Measurements from ENCODE around the gene LMBRD1.
"Not testable (repeated sequence)": the region's sequence is repeated elsewhere in the genome, so short reads cannot be mapped to it uniquely, and the experiment has no call there.

The LMBRD1 gene

GRCh38 chr6:69796642-69797390, at the start of gene LMBRD1:
LMBRD1 (minus strand) TSS chr6:69797010; CDS start chr6:69796881, 129 bp downstream.
- Histone ChIP-seq H3K27me3 (ENCODE audit: control insufficient read depth, insufficient read depth, low read length) (no peaks in the 10 kb centered on the region), H3K4me1 (ENCODE audit: control insufficient read depth, insufficient read depth, low read length) (peaks cover 6% of the 10 kb centered on the region), H3K9me3 (ENCODE audit: control insufficient read depth, insufficient read depth, low read depth, low read length) (no peaks in the 10 kb centered on the region), H3K9ac (ENCODE audit: low read length) (peak within 1 kb of the TSS; percentile 76), H3K4me3 (ENCODE audit: low read depth, low read length) (peak within 1 kb of the TSS; percentile 82), H3K27ac (ENCODE audit: low read depth, low read length) (peak within 1 kb of the TSS; percentile 54; the same call in 1 of the 2 replicates), H3K36me3 (ENCODE audit: control insufficient read depth, insufficient read depth, low read length) (no peaks in the 10 kb centered on the region)

GRCh38 chr6:69846312-69846711, 49.5 kb upstream of the LMBRD1 start:
- H3K9me3 ChIP-seq (ENCODE audit: control insufficient read depth, insufficient read depth, low read depth, low read length): no peaks in the 10 kb centered on the region

GRCh38 chr6:69843189-69843588, 46.4 kb upstream of the LMBRD1 start:
- Histone ChIP-seq H3K9ac (ENCODE audit: low read length) (no peak overlapping the region), H3K27me3 (ENCODE audit: control insufficient read depth, insufficient read depth, low read length) (no peaks in the 10 kb centered on the region), H3K36me3 (ENCODE audit: control insufficient read depth, insufficient read depth, low read length) (no peaks in the 10 kb centered on the region), H3K9me3 (ENCODE audit: control insufficient read depth, insufficient read depth, low read depth, low read length) (no peaks in the 10 kb centered on the region), H3K4me3 (ENCODE audit: low read depth, low read length) (no peak overlapping the region), H3K4me1 (ENCODE audit: control insufficient read depth, insufficient read depth, low read length) (no peaks in the 10 kb centered on the region), H3K27ac (ENCODE audit: low read depth, low read length) (no peak overlapping the region)

More at GRCh38 chr6:69846312-69846711, 49.5 kb upstream of the LMBRD1 start:
- no peak overlapping the region for H3K4me3 ChIP-seq (ENCODE audit: low read depth, low read length)
- H3K36me3 ChIP-seq (ENCODE audit: control insufficient read depth, insufficient read depth, low read length): no peaks in the 10 kb centered on the region
- H3K27me3 ChIP-seq (ENCODE audit: control insufficient read depth, insufficient read depth, low read length): no peaks in the 10 kb centered on the region
- no peaks in the 10 kb centered on the region for H3K4me1 ChIP-seq (ENCODE audit: control insufficient read depth, insufficient read depth, low read length)
- H3K27ac ChIP-seq (ENCODE audit: low read depth, low read length): no peak overlapping the region
- no peak overlapping the region for H3K9ac ChIP-seq (ENCODE audit: low read length)

- Histone ChIP-seq H3K4me1 (ENCODE audit: control insufficient read depth, insufficient read depth, low read length) (no peaks in the 10 kb centered on the region), H3K27me3 (ENCODE audit: control insufficient read depth, insufficient read depth, low read length) (no peaks in the 10 kb centered on the region), H3K27ac (ENCODE audit: low read depth, low read length) (no peak overlapping the region), H3K36me3 (ENCODE audit: control insufficient read depth, insufficient read depth, low read length) (no peaks in the 10 kb centered on the region), H3K4me3 (ENCODE audit: low read depth, low read length) (no peak overlapping the region), H3K9ac (ENCODE audit: low read length) (no peak overlapping the region), H3K9me3 (ENCODE audit: control insufficient read depth, insufficient read depth, low read depth, low read length) (no peaks in the 10 kb centered on the region)
Measured at GRCh38 chr6:69841862-69842261, 45.1 kb upstream of the LMBRD1 start.

- H3K36me3 ChIP-seq (ENCODE audit: control insufficient read depth, insufficient read depth, low read length): no peaks in the 10 kb centered on the region
- H3K4me1 ChIP-seq (ENCODE audit: control insufficient read depth, insufficient read depth, low read length): peaks cover 5% of the 10 kb centered on the region
- no peak overlapping the region for H3K9ac ChIP-seq (ENCODE audit: low read length)
- H3K27ac ChIP-seq (ENCODE audit: low read depth, low read length): no peak overlapping the region
- H3K4me3 ChIP-seq (ENCODE audit: low read depth, low read length): no peak overlapping the region
- no peaks in the 10 kb centered on the region for H3K9me3 ChIP-seq (ENCODE audit: control insufficient read depth, insufficient read depth, low read depth, low read length)
- H3K27me3 ChIP-seq (ENCODE audit: control insufficient read depth, insufficient read depth, low read length): no peaks in the 10 kb centered on the region
Measured at GRCh38 chr6:69835414-69836179, 38.8 kb upstream of the LMBRD1 start.

- Histone ChIP-seq H3K27me3 (ENCODE audit: control insufficient read depth, insufficient read depth, low read length) (no peaks in the 10 kb centered on the region), H3K27ac (ENCODE audit: low read depth, low read length) (no peak overlapping the region), H3K9ac (ENCODE audit: low read length) (no peak overlapping the region), H3K4me3 (ENCODE audit: low read depth, low read length) (no peak overlapping the region), H3K4me1 (ENCODE audit: control insufficient read depth, insufficient read depth, low read length) (peaks cover 6% of the 10 kb centered on the region), H3K9me3 (ENCODE audit: control insufficient read depth, insufficient read depth, low read depth, low read length) (no peaks in the 10 kb centered on the region), H3K36me3 (ENCODE audit: control insufficient read depth, insufficient read depth, low read length) (no peaks in the 10 kb centered on the region)
Measured at GRCh38 chr6:69832558-69832957, 35.7 kb upstream of the LMBRD1 start.

GRCh38 chr6:69827276-69827893, 30.6 kb upstream of the LMBRD1 start:
- H3K4me1 ChIP-seq (ENCODE audit: control insufficient read depth, insufficient read depth, low read length): peaks cover 10% of the 10 kb centered on the region
- H3K9me3 ChIP-seq (ENCODE audit: control insufficient read depth, insufficient read depth, low read depth, low read length): no peaks in the 10 kb centered on the region
- H3K4me3 ChIP-seq (ENCODE audit: low read depth, low read length): no peak overlapping the region
- H3K9ac ChIP-seq (ENCODE audit: low read length): no peak overlapping the region
- H3K27me3 ChIP-seq (ENCODE audit: control insufficient read depth, insufficient read depth, low read length): no peaks in the 10 kb centered on the region
- no peak overlapping the region for H3K27ac ChIP-seq (ENCODE audit: low read depth, low read length)
- H3K36me3 ChIP-seq (ENCODE audit: control insufficient read depth, insufficient read depth, low read length): no peaks in the 10 kb centered on the region

- H3K9ac ChIP-seq (ENCODE audit: low read length): no peak overlapping the region
- H3K27me3 ChIP-seq (ENCODE audit: control insufficient read depth, insufficient read depth, low read length): no peaks in the 10 kb centered on the region
- peaks cover 8% of the 10 kb centered on the region for H3K4me1 ChIP-seq (ENCODE audit: control insufficient read depth, insufficient read depth, low read length)
- H3K4me3 ChIP-seq (ENCODE audit: low read depth, low read length): no peak overlapping the region
- H3K36me3 ChIP-seq (ENCODE audit: control insufficient read depth, insufficient read depth, low read length): no peaks in the 10 kb centered on the region
- no peaks in the 10 kb centered on the region for H3K9me3 ChIP-seq (ENCODE audit: control insufficient read depth, insufficient read depth, low read depth, low read length)
- no peak overlapping the region for H3K27ac ChIP-seq (ENCODE audit: low read depth, low read length)
Measured at GRCh38 chr6:69825904-69826303, 29.1 kb upstream of the LMBRD1 start.

GRCh38 chr6:69824355-69824754, 27.5 kb upstream of the LMBRD1 start:
- not testable (repeated sequence) for H3K27ac ChIP-seq (ENCODE audit: low read depth, low read length); H3K36me3 ChIP-seq (ENCODE audit: control insufficient read depth, insufficient read depth, low read length); H3K4me1 ChIP-seq (ENCODE audit: control insufficient read depth, insufficient read depth, low read length); H3K9me3 ChIP-seq (ENCODE audit: control insufficient read depth, insufficient read depth, low read depth, low read length); H3K4me3 ChIP-seq (ENCODE audit: low read depth, low read length); H3K9ac ChIP-seq (ENCODE audit: low read length); H3K27me3 ChIP-seq (ENCODE audit: control insufficient read depth, insufficient read depth, low read length)

GRCh38 chr6:69820438-69820837, 23.6 kb upstream of the LMBRD1 start:
- Histone ChIP-seq H3K36me3 (ENCODE audit: control insufficient read depth, insufficient read depth, low read length) (no peaks in the 10 kb centered on the region), H3K4me1 (ENCODE audit: control insufficient read depth, insufficient read depth, low read length) (peaks cover 7% of the 10 kb centered on the region), H3K27ac (ENCODE audit: low read depth, low read length) (no peak overlapping the region), H3K9me3 (ENCODE audit: control insufficient read depth, insufficient read depth, low read depth, low read length) (no peaks in the 10 kb centered on the region), H3K9ac (ENCODE audit: low read length) (no peak overlapping the region), H3K27me3 (ENCODE audit: control insufficient read depth, insufficient read depth, low read length) (no peaks in the 10 kb centered on the region), H3K4me3 (ENCODE audit: low read depth, low read length) (no peak overlapping the region)

GRCh38 chr6:69820018-69820417, 23.2 kb upstream of the LMBRD1 start:
- no peaks in the 10 kb centered on the region for H3K9me3 ChIP-seq (ENCODE audit: control insufficient read depth, insufficient read depth, low read depth, low read length)
- no peaks in the 10 kb centered on the region for H3K36me3 ChIP-seq (ENCODE audit: control insufficient read depth, insufficient read depth, low read length)
- no peaks in the 10 kb centered on the region for H3K27me3 ChIP-seq (ENCODE audit: control insufficient read depth, insufficient read depth, low read length)
- H3K9ac ChIP-seq (ENCODE audit: low read length): no peak overlapping the region
- H3K4me1 ChIP-seq (ENCODE audit: control insufficient read depth, insufficient read depth, low read length): peaks cover 11% of the 10 kb centered on the region
- H3K27ac ChIP-seq (ENCODE audit: low read depth, low read length): no peak overlapping the region
- H3K4me3 ChIP-seq (ENCODE audit: low read depth, low read length): no peak overlapping the region

Measured in HUES6 (cell line).